ENCODE measurements around the gene CXXC1.

DNA sequence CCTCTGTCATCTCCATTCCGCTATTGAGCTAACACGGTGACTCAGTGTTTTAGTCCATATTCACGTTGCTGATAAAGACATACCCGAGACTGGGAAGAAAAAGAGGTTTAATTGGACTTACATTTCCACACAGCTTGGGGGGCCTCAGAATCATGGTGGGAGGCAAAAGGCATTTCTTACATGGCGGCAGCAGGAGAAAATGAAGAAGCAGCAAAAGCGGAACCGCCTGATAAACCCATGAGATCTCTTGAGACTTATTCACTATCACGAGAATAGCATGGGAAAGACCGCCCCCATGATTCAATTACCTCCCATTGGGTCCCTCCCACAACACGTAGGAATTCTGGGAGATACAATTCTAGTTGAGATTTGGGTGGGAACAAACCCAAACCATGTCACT lies 22.6 kb upstream of the CXXC1 start:
- TF ChIP-seq, protein P1, sequence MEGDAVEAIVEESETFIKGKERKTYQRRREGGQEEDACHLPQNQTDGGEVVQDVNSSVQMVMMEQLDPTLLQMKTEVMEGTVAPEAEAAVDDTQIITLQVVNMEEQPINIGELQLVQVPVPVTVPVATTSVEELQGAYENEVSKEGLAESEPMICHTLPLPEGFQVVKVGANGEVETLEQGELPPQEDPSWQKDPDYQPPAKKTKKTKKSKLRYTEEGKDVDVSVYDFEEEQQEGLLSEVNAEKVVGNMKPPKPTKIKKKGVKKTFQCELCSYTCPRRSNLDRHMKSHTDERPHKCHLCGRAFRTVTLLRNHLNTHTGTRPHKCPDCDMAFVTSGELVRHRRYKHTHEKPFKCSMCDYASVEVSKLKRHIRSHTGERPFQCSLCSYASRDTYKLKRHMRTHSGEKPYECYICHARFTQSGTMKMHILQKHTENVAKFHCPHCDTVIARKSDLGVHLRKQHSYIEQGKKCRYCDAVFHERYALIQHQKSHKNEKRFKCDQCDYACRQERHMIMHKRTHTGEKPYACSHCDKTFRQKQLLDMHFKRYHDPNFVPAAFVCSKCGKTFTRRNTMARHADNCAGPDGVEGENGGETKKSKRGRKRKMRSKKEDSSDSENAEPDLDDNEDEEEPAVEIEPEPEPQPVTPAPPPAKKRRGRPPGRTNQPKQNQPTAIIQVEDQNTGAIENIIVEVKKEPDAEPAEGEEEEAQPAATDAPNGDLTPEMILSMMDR (conservative IDR thresholded peaks at IDR 0.05) = no peak
- TF ChIP-seq EZH2 (IDR thresholded peaks at IDR 0.05; ENCODE audit: low read depth) = no peak

All from PC-9 (cell line).